IPS-15b (cell line): Measurements from ENCODE around the gene CDC42BPA.
"Not testable (repeated sequence)": the region's sequence is repeated elsewhere in the genome, so short reads cannot be mapped to it uniquely, and the experiment has no call there.

Experiments
- H3K27me3 ChIP-seq: one replicate; pipeline ENCODE4 v1.6.1; 2013; ENCODE audit warnings: low read length; ENCODE audit not compliant: control insufficient read depth, insufficient read depth
- H3K36me3 ChIP-seq: one replicate; pipeline ENCODE4 v1.6.1; 2013; ENCODE audit warnings: low read length; ENCODE audit not compliant: control insufficient read depth, insufficient read depth
- H3K4me1 ChIP-seq: one replicate; pipeline ENCODE4 v1.6.1; 2013; ENCODE audit warnings: mild to moderate bottlenecking, low read length; ENCODE audit not compliant: control insufficient read depth, insufficient read depth
- H3K4me3 ChIP-seq: one replicate; pipeline ENCODE4 v1.5.1; 2013; ENCODE audit warnings: low read depth, low read length
- H3K9ac ChIP-seq: one replicate; pipeline ENCODE4 v1.6.1; 2013; ENCODE audit warnings: low read depth, mild to moderate bottlenecking, low read length
- H3K9me3 ChIP-seq: one replicate; pipeline ENCODE4 v1.6.1; 2013; ENCODE audit warnings: mild to moderate bottlenecking, low read length; ENCODE audit not compliant: control insufficient read depth, insufficient read depth

Gene CDC42BPA

GRCh38 chr1:227353186-227353585 is 34.9 kb upstream of the CDC42BPA start:
- Histone ChIP-seq H3K27me3 (no peaks in the 10 kb centered on the region), H3K36me3 (no peaks in the 10 kb centered on the region), H3K9me3 (no peaks in the 10 kb centered on the region), H3K4me3 (no peak overlapping the region), H3K9ac (no peak overlapping the region), H3K4me1 (peaks cover 7% of the 10 kb centered on the region)

- H3K9ac ChIP-seq, H3K36me3 ChIP-seq, H3K27me3 ChIP-seq, H3K4me1 ChIP-seq, H3K4me3 ChIP-seq, H3K9me3 ChIP-seq: not testable (repeated sequence)
Observed at GRCh38 chr1:227352164-227352563, 33.9 kb upstream of the CDC42BPA start.

DNA sequence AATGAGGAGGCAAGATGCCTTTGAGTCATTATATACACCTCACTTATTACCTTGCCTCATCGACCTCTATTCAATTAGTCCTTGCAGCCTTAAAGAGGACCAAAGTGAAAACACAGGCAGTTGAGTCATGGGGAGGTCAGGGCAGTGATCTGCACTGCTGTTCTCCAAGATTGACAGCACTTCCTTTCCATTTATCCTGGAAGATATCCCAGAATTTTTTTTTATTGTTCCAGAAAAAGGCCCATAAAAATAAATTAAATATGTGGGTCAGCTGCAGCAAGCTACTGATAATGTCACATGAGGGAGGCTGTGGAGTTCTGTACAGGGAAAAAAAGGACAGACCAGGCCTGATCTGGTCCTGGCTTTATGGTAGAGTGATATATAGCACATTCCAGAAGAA is 33.2 kb upstream of the CDC42BPA start:
- H3K9me3 ChIP-seq = no peaks in the 10 kb centered on the region
- no peaks in the 10 kb centered on the region for H3K36me3 ChIP-seq
- H3K4me3 ChIP-seq = no peak overlapping the region
- no peak overlapping the region for H3K9ac ChIP-seq
- H3K4me1 ChIP-seq = no peaks in the 10 kb centered on the region
- H3K27me3 ChIP-seq = no peaks in the 10 kb centered on the region

GRCh38 chr1:227349967-227350366 is 31.7 kb upstream of the CDC42BPA start:
- Histone ChIP-seq H3K9me3 (no peaks in the 10 kb centered on the region), H3K4me3 (no peak overlapping the region), H3K9ac (no peak overlapping the region), H3K4me1 (no peaks in the 10 kb centered on the region), H3K36me3 (no peaks in the 10 kb centered on the region), H3K27me3 (no peaks in the 10 kb centered on the region)

GRCh38 chr1:227343727-227344551 is 25.6 kb upstream of the CDC42BPA start:
- no peaks in the 10 kb centered on the region for H3K9me3 ChIP-seq
- H3K4me3 ChIP-seq = no peak overlapping the region
- no peaks in the 10 kb centered on the region for H3K27me3 ChIP-seq
- H3K9ac ChIP-seq = no peak overlapping the region
- no peaks in the 10 kb centered on the region for H3K4me1 ChIP-seq
- H3K36me3 ChIP-seq = no peaks in the 10 kb centered on the region

GRCh38 chr1:227343206-227343605 is 24.9 kb upstream of the CDC42BPA start:
- Histone ChIP-seq H3K4me3 (no peak overlapping the region), H3K4me1 (no peaks in the 10 kb centered on the region), H3K27me3 (no peaks in the 10 kb centered on the region), H3K36me3 (no peaks in the 10 kb centered on the region), H3K9me3 (no peaks in the 10 kb centered on the region), H3K9ac (no peak overlapping the region)

- H3K4me1 ChIP-seq = no peaks in the 10 kb centered on the region
- no peaks in the 10 kb centered on the region for H3K27me3 ChIP-seq
- no peaks in the 10 kb centered on the region for H3K9me3 ChIP-seq
- H3K9ac ChIP-seq = no peak overlapping the region
- no peaks in the 10 kb centered on the region for H3K36me3 ChIP-seq
- H3K4me3 ChIP-seq = no peak overlapping the region
Observed at GRCh38 chr1:227342075-227342829, 24.0 kb upstream of the CDC42BPA start.

- H3K27me3 ChIP-seq, H3K4me3 ChIP-seq, H3K9me3 ChIP-seq, H3K4me1 ChIP-seq, H3K9ac ChIP-seq, H3K36me3 ChIP-seq: not testable (repeated sequence)
Observed at GRCh38 chr1:227336136-227336535, 17.8 kb upstream of the CDC42BPA start.

GRCh38 chr1:227335242-227336020 is 17.1 kb upstream of the CDC42BPA start:
- Histone ChIP-seq H3K27me3 (peaks cover 7% of the 10 kb centered on the region), H3K4me3 (no peak overlapping the region), H3K4me1 (no peaks in the 10 kb centered on the region), H3K36me3 (no peaks in the 10 kb centered on the region), H3K9ac (no peak overlapping the region), H3K9me3 (no peaks in the 10 kb centered on the region)

DNA sequence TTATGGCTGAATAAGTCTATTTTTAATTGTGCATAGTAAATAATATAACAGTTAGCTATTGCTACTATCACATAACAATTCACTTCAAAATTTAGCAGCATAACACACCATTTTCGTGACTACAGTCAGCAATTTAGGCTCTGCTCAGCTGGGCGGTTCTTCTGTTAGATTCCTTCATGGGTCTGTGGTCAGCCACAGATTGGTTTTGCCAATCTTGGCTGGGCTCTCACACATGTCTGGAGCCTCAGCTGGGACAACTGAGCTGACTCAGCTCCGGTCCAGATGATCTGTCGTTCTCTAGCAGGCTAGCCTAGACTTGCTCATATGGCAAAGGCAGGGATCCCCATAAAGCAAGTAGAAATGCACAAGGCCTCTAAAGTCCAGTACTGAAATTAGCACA is 15.1 kb upstream of the CDC42BPA start:
- no peaks in the 10 kb centered on the region for H3K4me1 ChIP-seq
- H3K9me3 ChIP-seq = no peaks in the 10 kb centered on the region
- H3K27me3 ChIP-seq = peaks cover 7% of the 10 kb centered on the region
- no peak overlapping the region for H3K4me3 ChIP-seq
- no peaks in the 10 kb centered on the region for H3K36me3 ChIP-seq
- H3K9ac ChIP-seq = no peak overlapping the region

GRCh38 chr1:227330279-227331076 is 12.2 kb upstream of the CDC42BPA start:
- H3K4me1 ChIP-seq = no peaks in the 10 kb centered on the region
- no peak overlapping the region for H3K4me3 ChIP-seq
- H3K27me3 ChIP-seq = peaks cover under 1% of the 10 kb centered on the region
- no peaks in the 10 kb centered on the region for H3K36me3 ChIP-seq
- H3K9me3 ChIP-seq = no peaks in the 10 kb centered on the region
- H3K9ac ChIP-seq = no peak overlapping the region
